ENCODE data around the gene SOCS4. TPM values are rescaled to one million over a fixed set of nuclear protein-coding genes. Genes with fewer than 3 reads are reported as not detected.
"Not testable (repeated sequence)": the region's sequence is repeated elsewhere in the genome, so short reads cannot be mapped to it uniquely, and the experiment has no call there.

Gene SOCS4
- total RNA-seq, 1 donor from 2014 or later, result 19.8 TPM

GRCh38 chr14:55048900-55049436, 21.9 kb downstream of the SOCS4 start:
- no peak for DNase-seq (ENCODE audit: low spot score)
- intact Hi-C loops (cut with DNase I), result no loop called here

- DNase-seq (ENCODE audit: low spot score), result no peak
- intact Hi-C loops (cut with DNase I), result loop anchor here (2.0 to 10.0 kb wide), 3 partner anchors 24 to 146 kb away; partner anchors contain the start of genes GCH1, SOCS4 and WDHD1
These were observed 24.1 kb downstream of the SOCS4 start for GRCh38 chr14:55051165-55051422.

DNA sequence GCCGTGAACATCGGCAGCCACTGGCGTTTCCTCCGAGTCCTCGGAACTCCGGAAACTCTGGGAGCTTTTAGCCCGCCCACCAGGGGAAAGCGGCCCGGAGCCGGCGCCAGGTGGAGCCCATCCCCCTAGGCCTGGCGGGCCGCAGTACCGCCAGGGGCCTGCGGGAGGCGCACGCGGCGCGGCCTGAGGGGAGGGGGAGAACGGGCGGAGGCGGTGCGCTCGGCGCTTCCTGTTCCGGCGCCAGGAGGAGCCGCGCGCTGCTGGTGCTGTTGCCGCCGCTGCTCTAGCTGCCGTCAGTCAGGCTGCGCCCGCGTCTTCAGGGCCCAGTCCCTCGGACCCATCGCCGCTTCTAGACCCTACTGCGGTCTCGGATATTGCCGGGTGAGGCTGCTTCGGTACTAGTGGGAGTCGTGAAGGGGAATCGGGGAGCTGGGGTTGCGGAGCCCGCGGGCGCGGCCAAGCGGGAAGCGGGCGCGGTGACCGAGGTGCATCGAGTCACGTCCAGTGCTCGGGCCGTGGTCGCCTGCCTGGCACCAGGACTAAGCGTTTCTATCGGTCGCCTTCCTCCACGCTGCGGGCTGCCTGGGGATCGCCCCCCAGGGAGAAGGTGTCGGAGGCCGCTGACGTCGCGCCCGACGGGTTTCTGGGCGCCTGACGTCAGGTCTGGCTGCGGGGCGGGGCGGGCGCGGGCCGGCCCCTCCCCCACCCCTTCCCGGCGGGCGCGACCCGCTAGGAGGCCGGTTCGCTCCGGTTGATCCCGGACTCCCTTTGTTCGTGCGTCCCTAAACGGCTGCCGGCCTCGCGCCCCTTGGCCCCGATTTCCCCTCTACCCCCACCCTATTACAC, 24.6 kb downstream of the SOCS4 start, which contains the start of gene MAPK1IP1L:
MAPK1IP1L (plus strand) TSS at position 225 of the 846 bp plus-strand sequence. CDS start 10,037 bp downstream, outside the sequence.
- peak; percentile 97 for DNase-seq (ENCODE audit: low spot score)
- intact Hi-C loops (cut with DNase I), result loop anchor here (2.0 to 10.0 kb wide), 3 partner anchors 25 to 147 kb away; partner anchors contain the start of genes GCH1, SOCS4 and WDHD1

DNA sequence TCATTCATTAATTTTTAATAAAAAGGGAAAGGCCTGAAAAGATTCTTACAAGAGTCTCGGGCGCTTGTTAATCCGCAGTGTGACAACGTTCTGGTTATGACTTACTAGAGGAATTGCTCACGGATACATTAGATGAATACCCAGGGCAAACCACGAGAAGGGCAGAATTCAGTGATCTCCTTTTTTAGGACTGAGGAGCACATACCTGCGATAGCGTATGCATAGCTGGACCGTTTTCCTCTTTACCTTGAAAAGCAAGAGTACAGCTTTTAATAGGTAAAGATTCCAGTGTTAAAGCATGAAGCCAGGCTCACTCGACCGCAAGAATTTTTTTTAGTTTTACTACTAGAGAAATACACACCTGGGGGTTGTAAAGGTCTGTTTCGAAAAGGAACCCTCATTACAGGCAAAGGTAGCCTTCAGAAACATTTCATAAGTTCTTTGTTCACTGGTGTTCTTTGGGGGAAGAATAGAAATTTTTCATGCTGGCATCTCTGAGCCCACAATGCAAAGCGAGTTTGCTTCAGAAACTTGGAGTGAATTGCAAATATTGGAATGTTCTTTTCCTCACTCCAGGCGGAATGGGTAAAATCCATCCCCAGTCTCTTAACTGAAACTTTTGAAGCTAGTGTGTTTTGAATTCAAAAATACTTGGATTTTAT, 25.4 kb downstream of the SOCS4 start:
- no peak for DNase-seq (ENCODE audit: low spot score)
- intact Hi-C loops (cut with DNase I), result loop anchor here (5.0 to 10.0 kb wide), 2 partner anchors 85 to 148 kb away; partner anchors contain the start of gene GCH1

- intact Hi-C loops (cut with DNase I), result loop anchor here (5.0 to 10.0 kb wide), 2 partner anchors 84 to 148 kb away; partner anchors contain the start of gene GCH1
- no peak for DNase-seq (ENCODE audit: low spot score)
These were observed 26.0 kb downstream of the SOCS4 start for GRCh38 chr14:55053018-55053417.

- no peak for DNase-seq (ENCODE audit: low spot score)
- intact Hi-C loops (cut with DNase I), result loop anchor here (5.0 to 10.0 kb wide), 2 partner anchors 84 to 149 kb away; partner anchors contain the start of gene GCH1
These were observed 26.5 kb downstream of the SOCS4 start for GRCh38 chr14:55053500-55053899.

DNA sequence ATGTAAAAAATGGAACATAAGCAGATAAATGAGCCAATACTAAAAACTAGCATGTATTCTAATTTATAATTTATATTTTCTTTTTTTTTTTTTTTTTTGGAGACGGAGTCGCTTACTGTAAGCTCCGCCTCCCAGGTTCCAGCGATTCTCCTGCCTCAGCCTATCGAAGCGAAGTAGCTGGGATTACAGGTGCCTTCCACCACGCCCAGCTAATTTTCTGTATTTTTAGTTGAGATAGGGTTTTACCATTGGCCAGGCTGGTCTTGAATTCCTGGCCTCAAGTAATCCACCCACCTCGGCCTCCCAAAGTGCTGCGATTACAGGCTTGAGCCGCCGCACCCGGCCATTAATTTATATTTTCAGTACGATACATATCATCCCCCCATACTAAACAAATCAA, 27.1 kb downstream of the SOCS4 start:
- no peak for DNase-seq (ENCODE audit: low spot score)
- intact Hi-C loops (cut with DNase I), result loop anchor here (5.0 to 10.0 kb wide), 2 partner anchors 83 to 149 kb away; partner anchors contain the start of gene GCH1

- no peak for DNase-seq (ENCODE audit: low spot score)
- intact Hi-C loops (cut with DNase I), result loop anchor here (10.0 kb wide), 1 partner anchor 153 kb away; the partner anchor contains the start of gene GCH1
These were observed 30.9 kb downstream of the SOCS4 start for GRCh38 chr14:55057919-55058318.

- intact Hi-C loops (cut with DNase I), result loop anchor here (10.0 kb wide), 1 partner anchor 155 kb away; the partner anchor contains the start of gene GCH1
- DNase-seq (ENCODE audit: low spot score), result no peak
These were observed 32.3 kb downstream of the SOCS4 start for GRCh38 chr14:55059333-55059732.

DNA sequence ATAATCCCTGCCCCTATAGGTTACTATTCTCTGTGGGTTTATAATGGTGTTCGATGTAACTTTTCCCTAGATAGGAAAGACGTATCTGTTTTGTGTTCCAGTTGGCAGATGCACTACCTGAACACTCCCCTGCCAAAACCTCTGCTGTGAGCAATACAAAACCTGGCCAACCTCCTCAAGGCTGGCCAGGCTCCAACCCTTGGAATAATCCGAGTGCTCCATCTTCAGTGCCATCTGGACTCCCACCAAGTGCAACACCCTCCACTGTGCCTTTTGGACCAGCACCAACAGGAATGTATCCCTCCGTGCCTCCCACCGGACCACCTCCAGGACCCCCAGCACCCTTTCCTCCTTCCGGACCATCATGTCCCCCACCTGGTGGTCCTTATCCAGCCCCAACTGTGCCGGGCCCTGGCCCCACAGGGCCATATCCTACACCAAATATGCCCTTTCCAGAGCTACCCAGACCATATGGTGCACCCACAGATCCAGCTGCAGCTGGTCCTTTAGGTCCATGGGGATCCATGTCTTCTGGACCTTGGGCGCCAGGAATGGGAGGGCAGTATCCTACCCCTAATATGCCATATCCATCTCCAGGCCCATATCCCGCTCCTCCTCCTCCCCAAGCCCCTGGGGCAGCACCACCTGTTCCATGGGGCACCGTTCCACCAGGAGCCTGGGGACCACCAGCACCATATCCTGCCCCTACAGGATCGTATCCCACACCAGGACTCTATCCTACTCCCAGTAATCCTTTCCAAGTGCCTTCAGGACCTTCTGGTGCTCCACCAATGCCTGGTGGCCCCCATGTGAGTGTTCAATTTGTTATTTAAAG, 35.7 kb downstream of the SOCS4 start:
- DNase-seq (ENCODE audit: low spot score), result no peak
- intact Hi-C loops (cut with DNase I), result no loop called here

GRCh38 chr14:55064896-55065295, 37.9 kb downstream of the SOCS4 start:
- intact Hi-C loops (cut with DNase I); DNase-seq (ENCODE audit: low spot score): not testable (repeated sequence)

DNA sequence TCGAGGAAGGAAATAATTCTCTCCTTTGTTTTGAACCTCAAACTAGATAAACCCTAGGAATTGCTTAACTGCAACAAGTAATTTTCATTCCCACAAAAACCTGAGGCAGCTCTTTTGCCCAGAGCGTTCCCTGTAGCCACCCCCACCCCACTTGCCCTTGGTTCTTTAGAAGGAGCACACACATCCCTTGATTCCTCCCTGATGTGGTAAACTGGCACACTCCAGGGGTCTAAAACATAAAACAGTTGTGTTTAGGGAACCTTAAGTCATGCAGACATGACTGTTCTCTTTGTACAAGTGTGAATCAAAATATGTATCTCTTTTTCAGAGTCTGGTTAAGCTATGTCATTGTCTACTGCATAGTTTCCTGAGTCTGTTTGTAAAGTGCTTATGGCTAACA, 38.4 kb downstream of the SOCS4 start:
- no peak for DNase-seq (ENCODE audit: low spot score)
- intact Hi-C loops (cut with DNase I), result no loop called here

DNA sequence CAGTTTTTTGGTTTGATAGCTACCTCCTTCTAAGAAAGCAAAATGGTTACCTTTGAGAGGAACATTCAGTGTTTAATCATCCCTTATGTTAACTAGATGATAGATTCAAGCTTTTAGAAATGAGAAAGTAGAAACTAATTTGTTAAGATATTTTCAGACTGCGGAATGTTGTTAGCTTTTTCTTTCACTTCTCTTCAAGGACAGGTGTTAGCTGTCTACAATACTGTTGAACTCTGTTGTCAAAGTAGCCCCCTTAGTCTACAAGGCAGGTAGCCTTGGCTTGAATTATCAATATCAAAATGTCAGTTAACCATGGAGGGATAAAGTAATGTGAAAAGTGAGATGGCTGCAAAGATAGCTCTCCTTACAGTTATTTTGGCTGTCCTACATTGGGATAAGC, 39.2 kb downstream of the SOCS4 start:
- DNase-seq (ENCODE audit: low spot score), result no peak
- intact Hi-C loops (cut with DNase I), result no loop called here

GRCh38 chr14:55070981-55071411, 44.0 kb downstream of the SOCS4 start:
- intact Hi-C loops (cut with DNase I), result no loop called here
- no peak for DNase-seq (ENCODE audit: low spot score)

DNA sequence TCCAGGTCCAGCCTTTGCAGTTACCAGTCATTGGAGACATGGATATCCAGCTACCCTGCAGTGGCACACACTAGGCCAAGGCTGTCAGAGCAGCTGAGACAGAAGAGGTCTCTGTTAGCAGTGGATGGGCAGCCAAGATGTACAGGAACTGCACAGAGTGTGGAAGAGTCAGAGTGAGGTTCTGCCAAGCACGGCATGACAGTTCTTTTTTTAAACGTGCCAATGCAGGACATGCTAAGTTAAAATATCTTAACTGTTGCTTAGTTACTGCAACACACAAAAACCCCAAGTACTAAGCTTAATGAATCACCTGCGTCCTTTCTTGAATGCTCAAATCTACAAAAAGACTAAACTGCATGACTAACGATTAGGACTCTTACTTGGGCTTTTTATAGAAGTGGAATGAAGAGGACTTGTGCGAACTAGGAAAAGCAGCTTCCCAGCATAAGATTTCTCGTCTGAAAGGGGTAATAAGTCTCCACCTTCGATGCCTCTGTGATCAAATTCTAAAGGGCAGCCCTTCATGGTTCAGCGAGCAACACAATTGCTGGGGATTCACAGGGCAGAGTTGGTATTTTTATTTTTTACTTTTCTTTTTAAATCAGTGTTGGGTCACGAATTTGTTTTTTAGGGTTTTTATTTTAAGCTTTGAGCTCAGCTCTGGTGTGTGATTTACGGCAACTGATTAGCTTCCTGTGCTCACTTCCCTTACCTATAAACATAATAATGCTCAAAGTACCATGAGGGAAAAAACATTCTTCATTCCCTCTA, 45.0 kb downstream of the SOCS4 start:
- no peak for DNase-seq (ENCODE audit: low spot score)
- intact Hi-C loops (cut with DNase I), result no loop called here

- intact Hi-C loops (cut with DNase I), result no loop called here
These were observed 46.8 kb downstream of the SOCS4 start for GRCh38 chr14:55073856-55074255.

DNA sequence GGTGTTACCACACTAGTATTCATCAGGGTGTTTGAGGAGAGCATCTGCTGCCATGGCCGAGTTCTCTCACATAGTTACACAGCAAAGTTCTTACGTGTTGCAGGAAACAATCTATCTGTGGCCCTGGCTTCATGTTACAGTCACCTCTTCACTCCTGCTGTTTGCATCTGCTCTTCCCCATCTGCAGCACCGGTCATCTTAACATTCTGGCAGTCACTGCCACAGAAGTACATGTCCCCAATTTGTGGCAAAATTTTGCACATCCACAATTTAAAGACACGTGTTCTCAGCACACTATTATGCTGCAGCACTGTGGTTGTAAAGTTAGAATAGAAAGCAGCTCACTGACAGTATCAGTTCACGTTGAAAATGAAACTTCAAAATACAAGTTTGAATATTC, 47.6 kb downstream of the SOCS4 start:
- intact Hi-C loops (cut with DNase I), result no loop called here
- DNase-seq (ENCODE audit: low spot score), result no peak

More at GRCh38 chr14:55073856-55074255, 46.8 kb downstream of the SOCS4 start:
- no peak for DNase-seq (ENCODE audit: low spot score)

- DNase-seq (ENCODE audit: low spot score), result no peak
- intact Hi-C loops (cut with DNase I), result no loop called here
These were observed 48.7 kb downstream of the SOCS4 start for GRCh38 chr14:55075628-55076175.
